HepG2 (cell line): ENCODE measurements around the gene C18orf54. TPM values are rescaled to one million over a fixed set of nuclear protein-coding genes. Genes with fewer than 3 reads are reported as not detected.

Source experiments
- ATAC-seq: fragments of 200-7000 bp; cut with Tn5 transposase; 3 replicates; pipeline ENCODE4 v1.9.1; 2020; ENCODE audit warnings: mild to moderate bottlenecking, moderate library complexity
- BruUV-seq: library from RNA; stranded (reverse); fragments of 400-500 nt; replicated peaks from 2 replicates; lab custom pipeline; 2021; lab: Mats Ljungman, UMichigan
- CTCF ChIA-PET: fragments of 300-600 bp; formaldehyde crosslinking; extraction: SDS; loops from one replicate; lab custom pipeline; 2021; ENCODE audit warnings: low total read pairs, inconsistent platforms, low intra/inter-chr PET ratio; lab: Yijun Ruan, JAX
- POLR2A ChIA-PET: fragments of 350-600 bp; sonication (Branson Sonifier 250); formaldehyde crosslinking; loops from one replicate; lab custom pipeline; 2020; ENCODE audit warnings: antibody characterized with exemption, inconsistent platforms; lab: Yijun Ruan, JAX
- DNase-seq: peaks from one replicate; pipeline ENCODE4 v3.0.0-alpha.2; 2015; ENCODE audit warnings: low spot score
- FAIRE-seq: peaks from 3 replicates; lab custom pipeline; 2011; peaks lifted over from hg19 to GRCh38; lab: Jason Lieb, UNC
- H2AFZ ChIP-seq: one replicate; pipeline ENCODE4 v1.6.1; 2011; ENCODE audit warnings: low read length, inconsistent platforms
- H3K27ac ChIP-seq: fragments of 300-600 bp; 3 replicates; pipeline ENCODE4 v1.8.0; 2011; ENCODE audit warnings: mixed run types, mild to moderate bottlenecking, mixed read lengths, low read length, inconsistent platforms; ENCODE audit not compliant: insufficient read depth; ENCODE audit errors: extremely low read length
- H3K27me3 ChIP-seq, 2 experiments: fragments of 200-600 bp in 1 of 2; 2 replicates in 1 of 2; 3 replicates in 1 of 2; pipeline versions ENCODE4 v1.6.0 to v1.8.0; 2011; ENCODE audit warnings: low read length in 2 of 2, mild to moderate bottlenecking in 2 of 2, moderate library complexity in 2 of 2, inconsistent platforms in 1 of 2; ENCODE audit not compliant: insufficient read depth in 2 of 2, control insufficient read depth in 1 of 2
- H3K36me3 ChIP-seq, 2 experiments: fragments of 200-600 bp in 1 of 2; replicated peaks in 1 of 2; 2 replicates in 1 of 2; 3 replicates in 1 of 2; pipeline versions ENCODE4 v1.5.1 to v1.8.0; 2011; ENCODE audit warnings: low read length in 2 of 2, inconsistent platforms in 1 of 2; ENCODE audit not compliant: insufficient read depth in 2 of 2, control insufficient read depth in 1 of 2
- H3K4me1 ChIP-seq: 2 replicates; pipeline ENCODE4 v1.5.1; 2012; ENCODE audit warnings: low read length, inconsistent platforms; ENCODE audit not compliant: insufficient read depth
- H3K4me2 ChIP-seq: 2 replicates; pipeline ENCODE4 v1.6.0; 2011; ENCODE audit warnings: low read depth, low read length, inconsistent platforms
- H3K4me3 ChIP-seq, 3 experiments: fragments of 200-600 bp in 1 of 3; sonication (generic), shearing (Covaris generic) in 1 of 3; replicated peaks in 1 of 3; 2 replicates each; pipeline ENCODE4 v1.5.1; 2011 to 2016; ENCODE audit warnings: low read length in 3 of 3, inconsistent platforms in 2 of 3, low read depth in 2 of 3, mild to moderate bottlenecking in 2 of 3, control low read depth in 1 of 3, mixed read lengths in 1 of 3; ENCODE audit not compliant: insufficient read depth in 1 of 3
- H3K79me2 ChIP-seq: one replicate; pipeline ENCODE4 v1.6.1; 2011; ENCODE audit warnings: low read length, inconsistent platforms; ENCODE audit not compliant: insufficient read depth
- H3K9ac ChIP-seq: 2 replicates; pipeline ENCODE4 v1.6.0; 2011; ENCODE audit warnings: mild to moderate bottlenecking, low read depth, low read length, inconsistent platforms; ENCODE audit not compliant: insufficient read depth
- H3K9me3 ChIP-seq: 2 replicates; pipeline ENCODE4 v1.5.1; 2012; ENCODE audit warnings: mild to moderate bottlenecking, low read length
- H4K20me1 ChIP-seq: 2 replicates; pipeline ENCODE4 v1.6.0; 2011; ENCODE audit warnings: inconsistent platforms, mild to moderate bottlenecking, low read length, moderate library complexity; ENCODE audit not compliant: insufficient read depth
- MED13 ChIP-seq: sonication (generic); formaldehyde crosslinking; IDR thresholded peaks from 2 replicates; pipeline ENCODE4 v1.5.0; 2020; ENCODE audit warnings: missing genetic modification reagents
- PRDM15 ChIP-seq: sonication (generic); formaldehyde crosslinking; IDR thresholded peaks from 2 replicates; pipeline ENCODE4 v1.4.0; 2020; ENCODE audit warnings: missing genetic modification reagents
- SNAPC5 ChIP-seq: sonication (generic); formaldehyde crosslinking; IDR thresholded peaks from 2 replicates; pipeline ENCODE4 v1.8.1; 2023; ENCODE audit warnings: mild to moderate bottlenecking, missing genetic modification reagents, borderline replicate concordance
- SRSF1 ChIP-seq: fragments of 200-400 bp; formaldehyde crosslinking; optimal IDR thresholded peaks from 2 replicates; pipeline ENCODE3; 2017; ENCODE audit warnings: mild to moderate bottlenecking, low read depth, low read length, moderate library complexity
- WIZ ChIP-seq: sonication (generic); formaldehyde crosslinking; IDR thresholded peaks from 2 replicates; pipeline ENCODE4 v1.5.1; 2020; ENCODE audit warnings: mild to moderate bottlenecking, missing genetic modification reagents
- ZNF343 ChIP-seq: sonication (generic); formaldehyde crosslinking; IDR thresholded peaks from 2 replicates; pipeline ENCODE4 v1.4.0; 2020; ENCODE audit warnings: mild to moderate bottlenecking, missing genetic modification reagents
- ZNF605 ChIP-seq: sonication (generic); formaldehyde crosslinking; IDR thresholded peaks from 2 replicates; pipeline ENCODE4 v1.8.0; 2022; ENCODE audit warnings: mild to moderate bottlenecking, missing genetic modification reagents
- ZNF788 ChIP-seq: sonication (generic); formaldehyde crosslinking; IDR thresholded peaks from 2 replicates; pipeline ENCODE4 v1.5.0; 2020; ENCODE audit warnings: mild to moderate bottlenecking, missing genetic modification reagents, borderline replicate concordance
- ZSCAN31 ChIP-seq: sonication (generic); formaldehyde crosslinking; IDR thresholded peaks from 2 replicates; pipeline ENCODE4 v1.5.0; 2020; ENCODE audit warnings: low read depth, mild to moderate bottlenecking, missing genetic modification reagents
- WGBS: methylation state at CpG from one replicate; pipeline ENCODE4 v1.1.6; 2017; ENCODE audit warnings: low lambda C conversion rate; 5-methylcytosine and 5-hydroxymethylcytosine counted together
- in situ Hi-C: cut with HindIII; loops from 2 replicates; pipeline ENCODE4 v1.10.0; 2017; ENCODE audit warnings: low pct_unique_long_range_greater_than_20kb; ENCODE audit not compliant: extremely low pct_ligation_motif_present
- intact Hi-C: fragments of 100-400 bp; cut with micrococcal nuclease; formaldehyde crosslinking; loops from one replicate; pipeline ENCODE4 v1.10.0; 2022; ENCODE audit not compliant: unreplicated experiment
- polyA plus RNA-seq, 8 experiments: library from polyadenylated mRNA; depleted of rRNA in 3 of 8; stranded (reverse) in 7 of 8; unstranded in 1 of 8; fragments of >200 nt; fragmentation: Illumina TruSeq in 4 of 8; extraction: Trizol in 4 of 8; gene quantifications; 2 replicates each; pipeline versions ENCODE4 v1.2.1 to v1.2.3, GENCODE V29; 2011 to 2016; ENCODE audit warnings: low read depth in 4 of 8, missing spikeins in 1 of 8, mixed read lengths in 1 of 8; ENCODE audit not compliant: insufficient read depth in 1 of 8
- total RNA-seq, 5 experiments: library from RNA; depleted of rRNA; stranded (reverse); fragments of >200 nt; fragmentation: Illumina TruSeq; extraction: Trizol; gene quantifications; 2 replicates each; pipeline ENCODE4 v1.2.3, GENCODE V29; 2016; ENCODE audit warnings: low read depth in 1 of 5
- TF ChIP-seq, protein P1 (sequence below): sonication (generic); formaldehyde crosslinking; IDR thresholded peaks from 2 replicates; pipeline ENCODE4 v1.4.0; 2020; ENCODE audit warnings: missing genetic modification reagents

C18orf54 gene
- total and polyA plus RNA-seq, 2 of the 13 experiments (the other 11 are each of a cell fraction or from before 2014, with no cell fraction given), result 1.8 to 2.5 TPM

DNA sequence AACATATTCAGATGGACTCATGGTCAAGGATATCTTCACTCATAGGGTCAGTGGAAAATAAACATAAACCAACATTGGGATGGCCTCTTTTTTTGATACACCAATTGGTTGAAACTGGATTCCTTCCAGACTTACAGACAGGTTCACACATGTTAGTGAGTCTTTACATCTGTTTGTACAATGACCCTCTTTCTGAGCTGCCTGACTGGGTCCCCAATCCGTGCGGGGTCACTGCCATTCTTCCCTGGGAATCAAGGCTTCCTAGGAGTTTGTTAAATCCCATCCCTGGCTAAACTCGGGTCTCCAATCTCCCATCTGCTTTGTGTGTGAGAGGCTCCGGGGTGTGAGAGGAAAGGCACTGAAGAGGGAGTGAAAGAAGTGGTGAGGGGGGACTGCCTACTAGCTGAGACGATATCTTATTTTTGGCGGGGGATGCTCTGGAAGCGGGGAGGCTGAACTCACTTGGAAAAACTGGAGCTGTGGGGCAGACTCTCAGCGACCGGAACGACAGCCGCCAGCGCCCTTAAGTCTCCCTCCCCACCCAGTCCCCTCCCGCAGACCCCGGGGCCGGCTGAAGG lies 535 bp upstream of the C18orf54 start:
- in situ Hi-C loops (no loop called here), intact Hi-C loops (loop anchor here (2.0 kb wide), 1 partner anchor 132 kb away; the partner anchor contains the start of gene MBD2)
- H3K4me2 ChIP-seq, result peak overlapping the region; percentile 93
- H3K36me3 ChIP-seq, result no peaks in the 10 kb centered on the region
- no peak for DNase-seq
- ATAC-seq, result peak; percentile 66
- no peaks in the 10 kb centered on the region for H4K20me1 ChIP-seq
- H3K27me3 ChIP-seq, result no peaks in the 10 kb centered on the region; a peak in 2 of 5 replicates
- no peaks in the 10 kb centered on the region for H3K79me2 ChIP-seq
- H3K4me1 ChIP-seq, result peaks cover 28% of the 10 kb centered on the region
- H2AFZ ChIP-seq, result peak overlapping the region; percentile 97
- no peak overlapping the region for H3K27ac ChIP-seq
- no peak for FAIRE-seq
- BruUV-seq, result no TSS peak
- peak overlapping the region; percentile 68 for H3K9ac ChIP-seq
- ChIA-PET POLR2A (interaction anchor here (1.0 kb wide), 2 partner anchors 88 to 103 kb away, joined by 3 to 4 read pairs; partner anchors contain the start of gene POLI), CTCF (no interaction called here)
- H3K4me3 ChIP-seq, result peak overlapping the region; percentile 92 to 99 (median 97)
- under 1% methylated on average over 8 of the region's 15 CpGs for WGBS
- TF ChIP-seq ZNF605 (CRISPR knock-in tag) (no peak), ZNF788 (CRISPR knock-in tag) (0 out of 2 replicates have a peak, but pooled peaks have one; percentile 44), WIZ (CRISPR knock-in tag) (0 out of 2 replicates have a peak, but pooled peaks have one; percentile 18), ZNF343 (0 out of 2 replicates have a peak, but pooled peaks have one; percentile 19), MED13 (CRISPR knock-in tag) (no peak), PRDM15 (CRISPR knock-in tag) (0 out of 2 replicates have a peak, but pooled peaks have one; percentile 10), SRSF1 (peak; percentile 66), ZSCAN31 (CRISPR knock-in tag) (0 out of 2 replicates have a peak, but pooled peaks have one; percentile 9), SNAPC5 (CRISPR knock-in tag) (no peak)
- TF ChIP-seq, protein P1, sequence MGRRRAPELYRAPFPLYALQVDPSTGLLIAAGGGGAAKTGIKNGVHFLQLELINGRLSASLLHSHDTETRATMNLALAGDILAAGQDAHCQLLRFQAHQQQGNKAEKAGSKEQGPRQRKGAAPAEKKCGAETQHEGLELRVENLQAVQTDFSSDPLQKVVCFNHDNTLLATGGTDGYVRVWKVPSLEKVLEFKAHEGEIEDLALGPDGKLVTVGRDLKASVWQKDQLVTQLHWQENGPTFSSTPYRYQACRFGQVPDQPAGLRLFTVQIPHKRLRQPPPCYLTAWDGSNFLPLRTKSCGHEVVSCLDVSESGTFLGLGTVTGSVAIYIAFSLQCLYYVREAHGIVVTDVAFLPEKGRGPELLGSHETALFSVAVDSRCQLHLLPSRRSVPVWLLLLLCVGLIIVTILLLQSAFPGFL, result no peak
- H3K9me3 ChIP-seq, result no peaks in the 10 kb centered on the region
